Sigmoid colon (tissue), 7 donors: Measurements from ENCODE around the gene SDK2. TPM values are rescaled to one million over a fixed set of nuclear protein-coding genes. Genes with fewer than 3 reads are reported as not detected.

Experiments
- DNase-seq: peaks from one replicate; pipeline ENCODE4 v3.0.0-alpha.2; 2019
- H3K27ac ChIP-seq, 4 donors: fragments of 200-600 bp; sonication (generic); one replicate each; pipeline ENCODE4 v1.5.1; 2016 to 2019; ENCODE audit warnings: mild to moderate bottlenecking in 1 of 4
- H3K27me3 ChIP-seq, 3 donors: fragments of 200-600 bp; sonication (generic); one replicate each; pipeline ENCODE4 v1.5.1; 2019; ENCODE audit warnings: mild to moderate bottlenecking in 1 of 3
- H3K36me3 ChIP-seq, 4 donors: fragments of 200-600 bp; sonication (generic); one replicate each; pipeline ENCODE4 v1.5.1; 2016 to 2019
- H3K4me1 ChIP-seq, 4 donors: fragments of 200-600 bp; sonication (generic); one replicate each; pipeline ENCODE4 v1.5.1; 2017 to 2019
- H3K4me3 ChIP-seq, 4 donors: fragments of 200-600 bp; sonication (generic); one replicate each; pipeline ENCODE4 v1.5.1; 2017 to 2019; ENCODE audit warnings: mild to moderate bottlenecking in 2 of 4, moderate library complexity in 1 of 4
- H3K9me3 ChIP-seq, 4 donors: fragments of 200-600 bp in 3 of 4; sonication (generic) in 3 of 4; one replicate each; pipeline versions ENCODE4 v1.5.1 to v1.6.1; 2013 to 2019
- EP300 ChIP-seq, 4 donors: sonication (generic); formaldehyde crosslinking; IDR thresholded peaks; one replicate each; pipeline ENCODE4 v1.6.1; 2017; ENCODE audit warnings: antibody characterized with exemption in 4 of 4
- POLR2A ChIP-seq, 2 donors: fragments of 450-650 bp; IDR thresholded peaks; one replicate each; pipeline ENCODE4 v1.6.1; 2016; ENCODE audit warnings: antibody characterized with exemption in 2 of 2, mild to moderate bottlenecking in 2 of 2, moderate library complexity in 2 of 2
- POLR2AphosphoS5 ChIP-seq, 4 donors: sonication (generic); formaldehyde crosslinking; IDR thresholded peaks; one replicate each; pipeline ENCODE4 v1.6.1; 2017; ENCODE audit warnings: antibody characterized with exemption in 4 of 4
- WGBS, 2 donors: extraction: QIAGEN DNeasy Blood & Tissue Kit; methylation state at CpG; one replicate each; pipeline ENCODE4 v1.1.7; 2013; 5-methylcytosine and 5-hydroxymethylcytosine counted together
- intact Hi-C: fragments of 100-400 bp; cut with DNase I; formaldehyde crosslinking; loops from one replicate; pipeline ENCODE4 v1.15.1; 2023
- polyA plus RNA-seq, 3 donors: library from polyadenylated mRNA; stranded (reverse); fragments of 200-250 nt; gene quantifications; one replicate each; pipeline ENCODE4 v1.2.3, GENCODE V29; 2013
- total RNA-seq, 4 donors: library from RNA; depleted of rRNA; stranded (reverse); fragments of >200 nt; gene quantifications; one replicate each; pipeline ENCODE4 v1.1.0, GENCODE V29; 2016
- TF ChIP-seq, protein P1 (sequence below), 4 experiments: fragments of 450-650 bp in 3 of 4; fragments of 200-600 bp in 1 of 4; IDR thresholded peaks; one replicate each; pipeline ENCODE4 v1.5.1; 2016 to 2019; ENCODE audit warnings: antibody characterized with exemption in 4 of 4, mild to moderate bottlenecking in 3 of 4, moderate library complexity in 2 of 4
- donor health status: healthy with polysubstance abuse.
- donor health status: Bipolar disorder and iron deficiency.
- donor health status: healthy.

The SDK2 gene
- total and polyA plus RNA-seq, 7 donors: under 0.01 to 1.9 (median 0.71) TPM

GRCh38 chr17:73600103-73600871 lies 44.0 kb downstream of the SDK2 start:
- intact Hi-C loops: no loop called here
- no peak for DNase-seq
- no peaks in the 10 kb centered on the region for H3K27me3 ChIP-seq
- 75 to 80% methylated on average over 16 of the region's 16 CpGs for WGBS, 2 donors
- H3K9me3 ChIP-seq: no peaks in the 10 kb centered on the region
- no peaks in the 10 kb centered on the region for H3K36me3 ChIP-seq
- no peak overlapping the region for H3K27ac ChIP-seq
- H3K4me1 ChIP-seq: no peaks in the 10 kb centered on the region
- H3K4me3 ChIP-seq: no peak overlapping the region
- TF ChIP-seq, protein P1, sequence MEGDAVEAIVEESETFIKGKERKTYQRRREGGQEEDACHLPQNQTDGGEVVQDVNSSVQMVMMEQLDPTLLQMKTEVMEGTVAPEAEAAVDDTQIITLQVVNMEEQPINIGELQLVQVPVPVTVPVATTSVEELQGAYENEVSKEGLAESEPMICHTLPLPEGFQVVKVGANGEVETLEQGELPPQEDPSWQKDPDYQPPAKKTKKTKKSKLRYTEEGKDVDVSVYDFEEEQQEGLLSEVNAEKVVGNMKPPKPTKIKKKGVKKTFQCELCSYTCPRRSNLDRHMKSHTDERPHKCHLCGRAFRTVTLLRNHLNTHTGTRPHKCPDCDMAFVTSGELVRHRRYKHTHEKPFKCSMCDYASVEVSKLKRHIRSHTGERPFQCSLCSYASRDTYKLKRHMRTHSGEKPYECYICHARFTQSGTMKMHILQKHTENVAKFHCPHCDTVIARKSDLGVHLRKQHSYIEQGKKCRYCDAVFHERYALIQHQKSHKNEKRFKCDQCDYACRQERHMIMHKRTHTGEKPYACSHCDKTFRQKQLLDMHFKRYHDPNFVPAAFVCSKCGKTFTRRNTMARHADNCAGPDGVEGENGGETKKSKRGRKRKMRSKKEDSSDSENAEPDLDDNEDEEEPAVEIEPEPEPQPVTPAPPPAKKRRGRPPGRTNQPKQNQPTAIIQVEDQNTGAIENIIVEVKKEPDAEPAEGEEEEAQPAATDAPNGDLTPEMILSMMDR (IDR thresholded peaks at IDR 0.05): no peak
- TF ChIP-seq EP300 (IDR thresholded peaks at IDR 0.05) (no peak), POLR2AphosphoS5 (IDR thresholded peaks at IDR 0.05) (no peak), POLR2A (IDR thresholded peaks at IDR 0.05) (no peak)

GRCh38 chr17:73599599-73599998 lies 44.6 kb downstream of the SDK2 start:
- Histone ChIP-seq H3K4me1 (no peaks in the 10 kb centered on the region), H3K27me3 (no peaks in the 10 kb centered on the region), H3K36me3 (no peaks in the 10 kb centered on the region), H3K9me3 (no peaks in the 10 kb centered on the region), H3K4me3 (no peak overlapping the region), H3K27ac (no peak overlapping the region)
- no peak for DNase-seq
- 78 to 83% methylated on average over 3 of the region's 3 CpGs for WGBS, 2 donors
- intact Hi-C loops: no loop called here
- TF ChIP-seq POLR2AphosphoS5 (IDR thresholded peaks at IDR 0.05) (no peak), EP300 (IDR thresholded peaks at IDR 0.05) (no peak), POLR2A (IDR thresholded peaks at IDR 0.05) (no peak)
- TF ChIP-seq, protein P1 (IDR thresholded peaks at IDR 0.05): no peak

DNA sequence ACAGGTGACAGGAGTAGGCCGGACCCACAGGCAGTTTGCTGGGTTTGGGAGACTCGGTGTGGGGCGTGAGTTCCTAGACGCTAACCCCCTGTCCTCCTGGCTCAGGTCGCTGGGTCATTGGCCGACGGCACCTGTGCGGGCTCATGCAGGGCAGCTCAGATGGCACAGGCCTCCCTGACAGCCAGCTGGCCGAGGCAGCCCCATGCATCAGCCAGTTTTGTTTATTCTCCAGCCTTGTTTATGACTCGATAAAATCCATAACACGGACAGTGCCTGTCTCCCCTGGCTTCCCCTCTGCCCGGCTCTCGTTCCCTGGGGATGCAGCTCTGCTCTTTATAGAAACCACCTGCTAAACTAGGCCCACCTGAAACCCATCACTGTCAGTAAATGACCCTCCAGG lies 46.0 kb downstream of the SDK2 start:
- H3K36me3 ChIP-seq: no peaks in the 10 kb centered on the region
- no peaks in the 10 kb centered on the region for H3K4me1 ChIP-seq
- H3K27me3 ChIP-seq: no peaks in the 10 kb centered on the region
- WGBS, 2 donors: 75 to 84% methylated on average over 13 of the region's 13 CpGs
- H3K27ac ChIP-seq: no peak overlapping the region
- H3K4me3 ChIP-seq: no peak overlapping the region
- no peak for TF ChIP-seq EP300 (IDR thresholded peaks at IDR 0.05)
- TF ChIP-seq, protein P1 (IDR thresholded peaks at IDR 0.05): no peak
- TF ChIP-seq POLR2A (IDR thresholded peaks at IDR 0.05): no peak
- intact Hi-C loops: no loop called here
- DNase-seq: no peak
- no peaks in the 10 kb centered on the region for H3K9me3 ChIP-seq

DNA sequence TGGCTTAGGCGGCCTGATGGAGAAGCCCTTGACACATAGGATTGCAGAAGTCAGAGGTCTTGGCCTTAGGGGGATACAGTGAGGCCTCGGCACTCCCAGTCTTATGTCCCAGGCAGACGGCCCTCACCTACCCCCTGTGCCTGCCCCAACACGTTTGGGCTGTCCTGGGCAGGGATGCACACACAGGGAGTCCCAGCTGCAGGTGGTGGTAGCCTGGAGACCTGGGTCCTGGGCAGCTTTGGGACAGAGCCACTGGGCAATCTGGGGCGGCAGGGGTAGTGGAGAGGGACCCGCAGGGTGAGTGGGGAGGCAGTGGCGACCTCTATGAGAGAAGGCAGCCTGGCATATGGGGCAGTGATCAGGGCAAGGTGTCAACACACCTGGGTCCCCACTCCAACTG lies 48.3 kb downstream of the SDK2 start:
- H3K9me3 ChIP-seq: no peaks in the 10 kb centered on the region
- H3K36me3 ChIP-seq: no peaks in the 10 kb centered on the region
- no peak for DNase-seq
- H3K27me3 ChIP-seq: no peaks in the 10 kb centered on the region
- no peak overlapping the region for H3K4me3 ChIP-seq
- no peak for TF ChIP-seq EP300 (IDR thresholded peaks at IDR 0.05)
- no peak for TF ChIP-seq POLR2A (IDR thresholded peaks at IDR 0.05)
- TF ChIP-seq POLR2AphosphoS5 (IDR thresholded peaks at IDR 0.05): no peak
- TF ChIP-seq, protein P1 (IDR thresholded peaks at IDR 0.05): no peak
- intact Hi-C loops: no loop called here
- no peaks in the 10 kb centered on the region for H3K4me1 ChIP-seq
- WGBS, 2 donors: 83% methylated on average over 7 of the region's 7 CpGs
- no peak overlapping the region for H3K27ac ChIP-seq

- Histone ChIP-seq H3K4me1 (no peaks in the 10 kb centered on the region), H3K36me3 (no peaks in the 10 kb centered on the region), H3K27ac (no peak overlapping the region), H3K9me3 (no peaks in the 10 kb centered on the region), H3K4me3 (no peak overlapping the region), H3K27me3 (no peaks in the 10 kb centered on the region)
- 53 to 72% methylated on average over 6 of the region's 6 CpGs for WGBS, 2 donors
- no peak for DNase-seq
- intact Hi-C loops: no loop called here
- TF ChIP-seq, protein P1 (IDR thresholded peaks at IDR 0.05): no peak
- TF ChIP-seq POLR2A (IDR thresholded peaks at IDR 0.05) (no peak), EP300 (IDR thresholded peaks at IDR 0.05) (no peak), POLR2AphosphoS5 (IDR thresholded peaks at IDR 0.05) (no peak)
Observed at GRCh38 chr17:73595479-73595878, 48.8 kb downstream of the SDK2 start.
